Prostate gland (tissue), 2 donors: ENCODE results near the gene SRGAP3. TPM values are rescaled to one million over a fixed set of nuclear protein-coding genes. Genes with fewer than 3 reads are reported as not detected.
A peak's percentile ranks its signal among the peaks of the same experiment; 100 is the strongest.

Experiments used
- DNase-seq: peaks from one replicate; pipeline ENCODE4 v3.0.0-alpha.2; 2019; ENCODE audit warnings: low spot score
- H3K27ac ChIP-seq, 2 donors: fragments of 200-600 bp; sonication (generic); 2 replicates each; pipeline ENCODE4 v1.5.1; 2017 to 2019
- H3K27me3 ChIP-seq: fragments of 200-600 bp; sonication (generic); replicated peaks from 2 replicates; pipeline ENCODE4 v1.5.1; 2019; ENCODE audit not compliant: insufficient read depth
- H3K36me3 ChIP-seq, 2 donors: fragments of 200-600 bp; sonication (generic); 1 replicate in 1 of 2; 2 replicates in 1 of 2; pipeline versions ENCODE4 v1.5.1 to v1.8.1; 2017 to 2019
- H3K4me1 ChIP-seq: fragments of 200-600 bp; sonication (generic); replicated peaks from 2 replicates; pipeline ENCODE4 v1.5.1; 2019
- H3K4me3 ChIP-seq, 2 donors: fragments of 200-600 bp; sonication (generic); 2 replicates each; pipeline ENCODE4 v1.5.1; 2017 to 2019
- H3K9me3 ChIP-seq: fragments of 200-600 bp; sonication (generic); 2 replicates; pipeline ENCODE4 v1.5.1; 2017
- CTCF ChIP-seq, 4 experiments: fragments of 200-600 bp in 2 of 4; fragments of 450-650 bp in 2 of 4; sonication (generic) in 2 of 4; IDR thresholded peaks; 1 replicate in 3 of 4; 2 replicates in 1 of 4; pipeline ENCODE4 v1.5.1; 2016 to 2019; ENCODE audit warnings: antibody characterized with exemption in 4 of 4, mild to moderate bottlenecking in 2 of 4, moderate library complexity in 2 of 4
- POLR2A ChIP-seq: fragments of 450-650 bp; IDR thresholded peaks from one replicate; pipeline ENCODE4 v1.6.1; 2016; ENCODE audit warnings: antibody characterized with exemption, mild to moderate bottlenecking
- POLR2AphosphoS5 ChIP-seq: sonication (generic); formaldehyde crosslinking; IDR thresholded peaks from one replicate; pipeline ENCODE4 v1.6.1; 2017; ENCODE audit warnings: antibody characterized with exemption
- WGBS: methylation state at CpG from one replicate; pipeline ENCODE4 v1.1.5; 2018; 5-methylcytosine and 5-hydroxymethylcytosine counted together
- intact Hi-C: fragments of 100-400 bp; cut with DNase I; formaldehyde crosslinking; loops from one replicate; pipeline ENCODE4 v1.14.2; 2022
- total RNA-seq, 2 donors: library from RNA; depleted of rRNA; stranded (reverse); fragments of >200 nt; gene quantifications; one replicate each; pipeline ENCODE4 v1.1.0, GENCODE V29; 2016

Gene SRGAP3
- total RNA-seq, 2 donors from 2014 or later: 23.6 to 50.3 TPM

- no peaks in the 10 kb centered on the region for H3K27me3 ChIP-seq
- intact Hi-C loops: no loop called here
- no peaks in the 10 kb centered on the region for H3K9me3 ChIP-seq
- no peaks in the 10 kb centered on the region for H3K36me3 ChIP-seq
- no peak for TF ChIP-seq CTCF (IDR thresholded peaks at IDR 0.05)
- peak overlapping the region; percentile 82 to 84 for H3K27ac ChIP-seq
- no peak for DNase-seq
- peaks cover 18% of the 10 kb centered on the region for H3K4me1 ChIP-seq
- H3K4me3 ChIP-seq: no peak overlapping the region
- 76% methylated on average over 2 of the region's 2 CpGs for WGBS
These were observed 283.2 kb downstream of the SRGAP3 start for GRCh38 chr3:8966150-8966819.

- H3K4me3 ChIP-seq: no peak overlapping the region
- WGBS: 60% methylated on average over 11 of the region's 11 CpGs
- peak; percentile 64 for TF ChIP-seq POLR2AphosphoS5
- no peak for TF ChIP-seq CTCF (IDR thresholded peaks at IDR 0.05)
- no peak for TF ChIP-seq POLR2A
- no peaks in the 10 kb centered on the region for H3K9me3 ChIP-seq
- intact Hi-C loops: no loop called here
- H3K27me3 ChIP-seq: no peaks in the 10 kb centered on the region
- no peaks in the 10 kb centered on the region for H3K36me3 ChIP-seq
- peak; percentile 79 for DNase-seq
- peaks cover 18% of the 10 kb centered on the region for H3K4me1 ChIP-seq
- H3K27ac ChIP-seq: peak overlapping the region; percentile 82 to 84
These were observed 284.7 kb downstream of the SRGAP3 start for GRCh38 chr3:8964436-8965370.

GRCh38 chr3:8963137-8963853 is 286.2 kb downstream of the SRGAP3 start, which contains the start of gene RAD18:
Gene RAD18, minus strand, starts transcription at chr3:8963472. Its CDS starts 87 bp downstream, at chr3:8963385.
- no peaks in the 10 kb centered on the region for H3K9me3 ChIP-seq
- peak; percentile 36 for TF ChIP-seq POLR2A
- peak in 1 of 4 experiments; percentile 14 for TF ChIP-seq CTCF (IDR thresholded peaks at IDR 0.05)
- TF ChIP-seq POLR2AphosphoS5: peak; percentile 98
- WGBS: under 1% methylated on average over 40 of the region's 45 CpGs
- peak within 1 kb of the TSS; percentile 57 to 66 for H3K4me3 ChIP-seq
- H3K4me1 ChIP-seq: peaks cover 18% of the 10 kb centered on the region
- peak within 1 kb of the TSS; percentile 82 to 84 for H3K27ac ChIP-seq
- peak; percentile 85 for DNase-seq
- H3K36me3 ChIP-seq: no peaks in the 10 kb centered on the region
- intact Hi-C loops: no loop called here
- no peaks in the 10 kb centered on the region for H3K27me3 ChIP-seq

- no peak for DNase-seq
- WGBS: 31% methylated on average over 6 of the region's 6 CpGs
- intact Hi-C loops: no loop called here
- no peaks in the 10 kb centered on the region for H3K9me3 ChIP-seq
- H3K4me1 ChIP-seq: peaks cover 18% of the 10 kb centered on the region
- no peak for TF ChIP-seq CTCF (IDR thresholded peaks at IDR 0.05)
- TF ChIP-seq POLR2AphosphoS5: no peak
- TF ChIP-seq POLR2A: no peak
- H3K27ac ChIP-seq: peak overlapping the region; percentile 82 to 84
- peak overlapping the region; percentile 57 to 66 for H3K4me3 ChIP-seq
- no peaks in the 10 kb centered on the region for H3K27me3 ChIP-seq
- H3K36me3 ChIP-seq: no peaks in the 10 kb centered on the region
These were observed 287.1 kb downstream of the SRGAP3 start for GRCh38 chr3:8962226-8962861.
